ENCODE data around the gene TRIM46.

DNA sequence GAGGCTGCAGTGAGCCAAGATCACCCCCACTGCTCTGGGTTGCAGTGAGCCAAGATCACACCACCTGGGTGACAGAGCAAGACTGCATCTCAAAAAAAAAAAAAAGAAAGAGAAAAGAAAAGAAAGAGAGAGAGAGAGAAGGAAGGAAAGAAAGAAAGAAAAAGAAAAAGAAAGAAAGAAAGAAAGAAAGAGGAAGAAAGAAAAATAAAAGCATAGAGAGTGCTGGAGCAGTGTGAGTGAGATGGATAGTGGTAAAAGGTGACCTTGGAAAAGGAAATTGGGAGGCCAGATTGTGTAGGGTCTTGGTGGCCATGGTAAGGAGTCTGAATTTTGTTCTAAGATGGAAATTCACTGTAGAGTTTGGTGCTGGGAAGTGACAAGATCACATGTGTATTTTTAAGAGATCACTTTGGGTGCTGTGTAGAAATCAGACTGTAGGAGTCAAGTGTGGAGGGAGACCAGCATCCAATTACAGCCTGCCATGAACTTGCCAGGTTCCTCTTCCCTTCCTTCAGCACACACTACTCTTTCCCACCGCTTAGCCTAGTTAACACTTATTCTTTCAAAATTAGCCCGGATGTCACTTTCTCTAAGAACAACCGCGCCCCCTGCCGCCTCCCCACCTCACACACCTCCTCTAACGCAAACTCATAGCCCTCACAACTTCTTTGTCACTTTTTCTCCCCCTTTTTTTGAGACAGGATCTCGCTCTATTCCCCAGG lies 52.7 kb downstream of the TRIM46 start:
- TF ChIP-seq SUPT5H (IDR thresholded peaks at IDR 0.05) (no peak; the same call in 1 of the 2 replicates), ZNF239 (CRISPR knock-in tag; IDR thresholded peaks at IDR 0.05) (no peak), MAFK (IDR thresholded peaks at IDR 0.05; ENCODE audit: low read length) (no peak)
- TF ChIP-seq, protein P1, sequence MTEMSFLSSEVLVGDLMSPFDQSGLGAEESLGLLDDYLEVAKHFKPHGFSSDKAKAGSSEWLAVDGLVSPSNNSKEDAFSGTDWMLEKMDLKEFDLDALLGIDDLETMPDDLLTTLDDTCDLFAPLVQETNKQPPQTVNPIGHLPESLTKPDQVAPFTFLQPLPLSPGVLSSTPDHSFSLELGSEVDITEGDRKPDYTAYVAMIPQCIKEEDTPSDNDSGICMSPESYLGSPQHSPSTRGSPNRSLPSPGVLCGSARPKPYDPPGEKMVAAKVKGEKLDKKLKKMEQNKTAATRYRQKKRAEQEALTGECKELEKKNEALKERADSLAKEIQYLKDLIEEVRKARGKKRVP (CRISPR knock-in tag; IDR thresholded peaks at IDR 0.05), result no peak
- TF ChIP-seq, protein P2, sequence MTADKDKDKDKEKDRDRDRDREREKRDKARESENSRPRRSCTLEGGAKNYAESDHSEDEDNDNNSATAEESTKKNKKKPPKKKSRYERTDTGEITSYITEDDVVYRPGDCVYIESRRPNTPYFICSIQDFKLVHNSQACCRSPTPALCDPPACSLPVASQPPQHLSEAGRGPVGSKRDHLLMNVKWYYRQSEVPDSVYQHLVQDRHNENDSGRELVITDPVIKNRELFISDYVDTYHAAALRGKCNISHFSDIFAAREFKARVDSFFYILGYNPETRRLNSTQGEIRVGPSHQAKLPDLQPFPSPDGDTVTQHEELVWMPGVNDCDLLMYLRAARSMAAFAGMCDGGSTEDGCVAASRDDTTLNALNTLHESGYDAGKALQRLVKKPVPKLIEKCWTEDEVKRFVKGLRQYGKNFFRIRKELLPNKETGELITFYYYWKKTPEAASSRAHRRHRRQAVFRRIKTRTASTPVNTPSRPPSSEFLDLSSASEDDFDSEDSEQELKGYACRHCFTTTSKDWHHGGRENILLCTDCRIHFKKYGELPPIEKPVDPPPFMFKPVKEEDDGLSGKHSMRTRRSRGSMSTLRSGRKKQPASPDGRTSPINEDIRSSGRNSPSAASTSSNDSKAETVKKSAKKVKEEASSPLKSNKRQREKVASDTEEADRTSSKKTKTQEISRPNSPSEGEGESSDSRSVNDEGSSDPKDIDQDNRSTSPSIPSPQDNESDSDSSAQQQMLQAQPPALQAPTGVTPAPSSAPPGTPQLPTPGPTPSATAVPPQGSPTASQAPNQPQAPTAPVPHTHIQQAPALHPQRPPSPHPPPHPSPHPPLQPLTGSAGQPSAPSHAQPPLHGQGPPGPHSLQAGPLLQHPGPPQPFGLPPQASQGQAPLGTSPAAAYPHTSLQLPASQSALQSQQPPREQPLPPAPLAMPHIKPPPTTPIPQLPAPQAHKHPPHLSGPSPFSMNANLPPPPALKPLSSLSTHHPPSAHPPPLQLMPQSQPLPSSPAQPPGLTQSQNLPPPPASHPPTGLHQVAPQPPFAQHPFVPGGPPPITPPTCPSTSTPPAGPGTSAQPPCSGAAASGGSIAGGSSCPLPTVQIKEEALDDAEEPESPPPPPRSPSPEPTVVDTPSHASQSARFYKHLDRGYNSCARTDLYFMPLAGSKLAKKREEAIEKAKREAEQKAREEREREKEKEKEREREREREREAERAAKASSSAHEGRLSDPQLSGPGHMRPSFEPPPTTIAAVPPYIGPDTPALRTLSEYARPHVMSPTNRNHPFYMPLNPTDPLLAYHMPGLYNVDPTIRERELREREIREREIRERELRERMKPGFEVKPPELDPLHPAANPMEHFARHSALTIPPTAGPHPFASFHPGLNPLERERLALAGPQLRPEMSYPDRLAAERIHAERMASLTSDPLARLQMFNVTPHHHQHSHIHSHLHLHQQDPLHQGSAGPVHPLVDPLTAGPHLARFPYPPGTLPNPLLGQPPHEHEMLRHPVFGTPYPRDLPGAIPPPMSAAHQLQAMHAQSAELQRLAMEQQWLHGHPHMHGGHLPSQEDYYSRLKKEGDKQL (CRISPR knock-in tag; IDR thresholded peaks at IDR 0.05; ENCODE audit: borderline replicate concordance), result no peak
- TF ChIP-seq, protein P3, sequence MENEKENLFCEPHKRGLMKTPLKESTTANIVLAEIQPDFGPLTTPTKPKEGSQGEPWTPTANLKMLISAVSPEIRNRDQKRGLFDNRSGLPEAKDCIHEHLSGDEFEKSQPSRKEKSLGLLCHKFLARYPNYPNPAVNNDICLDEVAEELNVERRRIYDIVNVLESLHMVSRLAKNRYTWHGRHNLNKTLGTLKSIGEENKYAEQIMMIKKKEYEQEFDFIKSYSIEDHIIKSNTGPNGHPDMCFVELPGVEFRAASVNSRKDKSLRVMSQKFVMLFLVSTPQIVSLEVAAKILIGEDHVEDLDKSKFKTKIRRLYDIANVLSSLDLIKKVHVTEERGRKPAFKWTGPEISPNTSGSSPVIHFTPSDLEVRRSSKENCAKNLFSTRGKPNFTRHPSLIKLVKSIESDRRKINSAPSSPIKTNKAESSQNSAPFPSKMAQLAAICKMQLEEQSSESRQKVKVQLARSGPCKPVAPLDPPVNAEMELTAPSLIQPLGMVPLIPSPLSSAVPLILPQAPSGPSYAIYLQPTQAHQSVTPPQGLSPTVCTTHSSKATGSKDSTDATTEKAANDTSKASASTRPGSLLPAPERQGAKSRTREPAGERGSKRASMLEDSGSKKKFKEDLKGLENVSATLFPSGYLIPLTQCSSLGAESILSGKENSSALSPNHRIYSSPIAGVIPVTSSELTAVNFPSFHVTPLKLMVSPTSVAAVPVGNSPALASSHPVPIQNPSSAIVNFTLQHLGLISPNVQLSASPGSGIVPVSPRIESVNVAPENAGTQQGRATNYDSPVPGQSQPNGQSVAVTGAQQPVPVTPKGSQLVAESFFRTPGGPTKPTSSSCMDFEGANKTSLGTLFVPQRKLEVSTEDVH (IDR thresholded peaks at IDR 0.05; ENCODE audit: low read depth, partially characterized antibody), result no peak
- TF ChIP-seq, protein P4, sequence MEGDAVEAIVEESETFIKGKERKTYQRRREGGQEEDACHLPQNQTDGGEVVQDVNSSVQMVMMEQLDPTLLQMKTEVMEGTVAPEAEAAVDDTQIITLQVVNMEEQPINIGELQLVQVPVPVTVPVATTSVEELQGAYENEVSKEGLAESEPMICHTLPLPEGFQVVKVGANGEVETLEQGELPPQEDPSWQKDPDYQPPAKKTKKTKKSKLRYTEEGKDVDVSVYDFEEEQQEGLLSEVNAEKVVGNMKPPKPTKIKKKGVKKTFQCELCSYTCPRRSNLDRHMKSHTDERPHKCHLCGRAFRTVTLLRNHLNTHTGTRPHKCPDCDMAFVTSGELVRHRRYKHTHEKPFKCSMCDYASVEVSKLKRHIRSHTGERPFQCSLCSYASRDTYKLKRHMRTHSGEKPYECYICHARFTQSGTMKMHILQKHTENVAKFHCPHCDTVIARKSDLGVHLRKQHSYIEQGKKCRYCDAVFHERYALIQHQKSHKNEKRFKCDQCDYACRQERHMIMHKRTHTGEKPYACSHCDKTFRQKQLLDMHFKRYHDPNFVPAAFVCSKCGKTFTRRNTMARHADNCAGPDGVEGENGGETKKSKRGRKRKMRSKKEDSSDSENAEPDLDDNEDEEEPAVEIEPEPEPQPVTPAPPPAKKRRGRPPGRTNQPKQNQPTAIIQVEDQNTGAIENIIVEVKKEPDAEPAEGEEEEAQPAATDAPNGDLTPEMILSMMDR (IDR thresholded peaks at IDR 0.05 in 2 of 3, conservative IDR thresholded peaks at IDR 0.05 in 1 of 3; ENCODE audit: insufficient read depth in 2 of 3, low read depth in 1 of 3, low read length in 3 of 3), result peak; percentile 80 to 91 (median 85)
